Vagina (tissue), 2 donors: ENCODE measurements around the gene SULF2. TPM values are rescaled to one million over a fixed set of nuclear protein-coding genes. Genes with fewer than 3 reads are reported as not detected.

ENCODE experiments used
- DNase-seq, 2 donors: peaks; one replicate each; pipeline ENCODE4 v3.0.0-alpha.2; 2017; ENCODE audit errors: extremely low spot score in 2 of 2
- H3K27ac ChIP-seq: fragments of 200-600 bp; sonication (generic); one replicate; pipeline ENCODE4 v1.5.1; 2019
- H3K27me3 ChIP-seq: fragments of 200-600 bp; sonication (generic); one replicate; pipeline ENCODE4 v1.5.1; 2019
- H3K36me3 ChIP-seq, 2 donors: fragments of 200-600 bp; sonication (generic); one replicate each; pipeline ENCODE4 v1.5.1; 2017 to 2019
- H3K4me1 ChIP-seq: fragments of 200-600 bp; sonication (generic); one replicate; pipeline ENCODE4 v1.5.1; 2019
- H3K4me3 ChIP-seq, 2 donors: fragments of 200-600 bp; sonication (generic); 1 replicate in 1 of 2; 2 replicates in 1 of 2; pipeline ENCODE4 v1.5.1; 2016 to 2019
- H3K9me3 ChIP-seq: fragments of 200-600 bp; sonication (generic); one replicate; pipeline ENCODE4 v1.5.1; 2019
- CTCF ChIP-seq, 3 experiments: fragments of 450-650 bp in 2 of 3; fragments of 200-600 bp in 1 of 3; sonication (generic) in 1 of 3; IDR thresholded peaks; one replicate each; pipeline ENCODE4 v1.5.1; 2017 to 2019; ENCODE audit warnings: antibody characterized with exemption in 3 of 3, mild to moderate bottlenecking in 2 of 3, moderate library complexity in 2 of 3
- POLR2A ChIP-seq, 2 donors: fragments of 450-650 bp; IDR thresholded peaks; one replicate each; pipeline ENCODE4 v1.6.1; 2017; ENCODE audit warnings: antibody characterized with exemption in 2 of 2, mild to moderate bottlenecking in 2 of 2, moderate library complexity in 2 of 2
- POLR2AphosphoS5 ChIP-seq, 2 donors: sonication (generic); formaldehyde crosslinking; IDR thresholded peaks; one replicate each; pipeline ENCODE4 v1.9.0; 2017; ENCODE audit warnings: antibody characterized with exemption in 2 of 2, mild to moderate bottlenecking in 2 of 2, low read depth in 1 of 2; ENCODE audit not compliant: insufficient read depth in 1 of 2
- intact Hi-C: fragments of 100-400 bp; cut with DNase I; formaldehyde crosslinking; loops from one replicate; pipeline ENCODE4 v1.15.1; 2023
- total RNA-seq: library from RNA; depleted of rRNA; stranded (reverse); fragments of >200 nt; gene quantifications from one replicate; pipeline ENCODE4 v1.2.3, GENCODE V29; 2016

Gene SULF2
- total RNA-seq, 1 donor from 2014 or later, result 157 TPM

- Histone ChIP-seq H3K27ac (no peak overlapping the region), H3K4me1 (no peaks in the 10 kb centered on the region), H3K27me3 (no peaks in the 10 kb centered on the region), H3K36me3 (peaks cover 0 to 77% of the 10 kb centered on the region in 2 donors), H3K9me3 (no peaks in the 10 kb centered on the region), H3K4me3 (no peak overlapping the region)
- TF ChIP-seq CTCF (IDR thresholded peaks at IDR 0.05), result no peak
- TF ChIP-seq POLR2AphosphoS5 (IDR thresholded peaks at IDR 0.05; ENCODE audit: insufficient read depth in 1 of 2, low read depth in 1 of 2), result no peak
- TF ChIP-seq POLR2A (IDR thresholded peaks at IDR 0.05), result no peak
- intact Hi-C loops, result no loop called here
- DNase-seq, result no peak
Measured at GRCh38 chr20:47653869-47654268, 131.4 kb downstream of the SULF2 start.

DNA sequence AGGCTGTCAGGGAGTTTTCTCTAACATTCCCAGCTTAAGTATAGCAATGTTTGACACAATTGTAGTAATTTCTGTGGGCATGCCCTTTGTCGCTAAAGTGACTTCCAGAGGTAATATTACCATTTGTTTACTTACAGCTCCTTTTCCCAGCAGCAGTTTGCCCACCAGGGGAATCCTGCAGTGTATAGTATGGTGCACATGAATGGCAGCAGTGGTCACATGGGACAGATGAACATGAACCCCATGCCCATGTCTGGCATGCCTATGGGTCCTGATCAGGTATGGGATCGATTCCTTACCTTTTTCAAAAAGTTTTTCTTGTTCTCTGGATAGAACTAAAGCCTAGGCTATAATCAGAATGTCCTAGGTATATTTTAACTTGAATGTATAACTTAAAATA lies 132.5 kb downstream of the SULF2 start:
- TF ChIP-seq CTCF (IDR thresholded peaks at IDR 0.05) (no peak), POLR2AphosphoS5 (IDR thresholded peaks at IDR 0.05; ENCODE audit: insufficient read depth in 1 of 2, low read depth in 1 of 2) (no peak), POLR2A (IDR thresholded peaks at IDR 0.05) (no peak)
- Histone ChIP-seq H3K27ac (no peak overlapping the region), H3K27me3 (no peaks in the 10 kb centered on the region), H3K4me3 (no peak overlapping the region), H3K9me3 (no peaks in the 10 kb centered on the region), H3K36me3 (peaks cover 0 to 73% of the 10 kb centered on the region in 2 donors), H3K4me1 (no peaks in the 10 kb centered on the region)
- intact Hi-C loops, result no loop called here
- DNase-seq, result no peak

GRCh38 chr20:47652301-47652700 lies 133.0 kb downstream of the SULF2 start:
- DNase-seq, result no peak
- intact Hi-C loops, result no loop called here

GRCh38 chr20:47648943-47649342 lies 136.3 kb downstream of the SULF2 start:
- DNase-seq, result no peak
- TF ChIP-seq POLR2A (IDR thresholded peaks at IDR 0.05) (no peak), POLR2AphosphoS5 (IDR thresholded peaks at IDR 0.05; ENCODE audit: insufficient read depth in 1 of 2, low read depth in 1 of 2) (no peak), CTCF (IDR thresholded peaks at IDR 0.05) (no peak)
- intact Hi-C loops, result no loop called here
- no peak overlapping the region for H3K4me3 ChIP-seq
- no peaks in the 10 kb centered on the region for H3K27me3 ChIP-seq
- no peak overlapping the region for H3K27ac ChIP-seq
- peaks cover 0 to 57% of the 10 kb centered on the region in 2 donors for H3K36me3 ChIP-seq
- no peaks in the 10 kb centered on the region for H3K9me3 ChIP-seq
- H3K4me1 ChIP-seq, result no peaks in the 10 kb centered on the region

More at GRCh38 chr20:47652301-47652700, 133.0 kb downstream of the SULF2 start:
- Histone ChIP-seq H3K36me3 (peaks cover 0 to 69% of the 10 kb centered on the region in 2 donors), H3K4me3 (no peak overlapping the region), H3K27me3 (no peaks in the 10 kb centered on the region), H3K9me3 (no peaks in the 10 kb centered on the region), H3K4me1 (no peaks in the 10 kb centered on the region), H3K27ac (no peak overlapping the region)
- TF ChIP-seq POLR2AphosphoS5 (IDR thresholded peaks at IDR 0.05; ENCODE audit: insufficient read depth in 1 of 2, low read depth in 1 of 2), result no peak
- no peak for TF ChIP-seq CTCF (IDR thresholded peaks at IDR 0.05)
- no peak for TF ChIP-seq POLR2A (IDR thresholded peaks at IDR 0.05)

DNA sequence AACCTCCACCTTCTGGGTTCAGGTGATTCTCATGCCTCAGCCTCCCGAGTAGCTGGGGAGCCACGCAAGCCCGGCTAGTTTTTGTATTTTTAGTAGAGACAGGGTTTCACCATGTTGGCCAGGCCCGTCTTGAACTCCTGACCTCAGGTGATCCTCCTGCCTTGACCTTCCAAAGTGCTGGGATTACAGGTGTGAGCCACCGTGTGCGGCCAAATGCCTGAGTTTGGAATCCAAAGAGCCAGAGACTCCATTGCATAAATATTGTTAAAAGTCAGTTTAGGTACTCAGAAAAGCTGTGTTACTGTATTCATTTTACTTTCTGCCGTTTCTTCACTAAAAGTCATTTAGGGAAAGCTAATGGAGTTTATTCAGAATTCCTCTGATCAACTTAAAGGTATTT lies 137.3 kb downstream of the SULF2 start:
- H3K27ac ChIP-seq, result no peak overlapping the region
- no peak for DNase-seq
- H3K4me1 ChIP-seq, result no peaks in the 10 kb centered on the region
- no peak overlapping the region for H3K4me3 ChIP-seq
- H3K9me3 ChIP-seq, result no peaks in the 10 kb centered on the region
- no peak for TF ChIP-seq POLR2AphosphoS5 (IDR thresholded peaks at IDR 0.05; ENCODE audit: insufficient read depth in 1 of 2, low read depth in 1 of 2)
- TF ChIP-seq POLR2A (IDR thresholded peaks at IDR 0.05), result no peak
- TF ChIP-seq CTCF (IDR thresholded peaks at IDR 0.05), result no peak
- H3K27me3 ChIP-seq, result no peaks in the 10 kb centered on the region
- peaks cover 0 to 51% of the 10 kb centered on the region in 2 donors for H3K36me3 ChIP-seq
- intact Hi-C loops, result no loop called here
